ENCODE measurements around the gene SRGN.

SRGN gene

GRCh38 chr10:69056129-69056528 is 31.8 kb upstream of the SRGN start:
- TF ChIP-seq, protein P1, sequence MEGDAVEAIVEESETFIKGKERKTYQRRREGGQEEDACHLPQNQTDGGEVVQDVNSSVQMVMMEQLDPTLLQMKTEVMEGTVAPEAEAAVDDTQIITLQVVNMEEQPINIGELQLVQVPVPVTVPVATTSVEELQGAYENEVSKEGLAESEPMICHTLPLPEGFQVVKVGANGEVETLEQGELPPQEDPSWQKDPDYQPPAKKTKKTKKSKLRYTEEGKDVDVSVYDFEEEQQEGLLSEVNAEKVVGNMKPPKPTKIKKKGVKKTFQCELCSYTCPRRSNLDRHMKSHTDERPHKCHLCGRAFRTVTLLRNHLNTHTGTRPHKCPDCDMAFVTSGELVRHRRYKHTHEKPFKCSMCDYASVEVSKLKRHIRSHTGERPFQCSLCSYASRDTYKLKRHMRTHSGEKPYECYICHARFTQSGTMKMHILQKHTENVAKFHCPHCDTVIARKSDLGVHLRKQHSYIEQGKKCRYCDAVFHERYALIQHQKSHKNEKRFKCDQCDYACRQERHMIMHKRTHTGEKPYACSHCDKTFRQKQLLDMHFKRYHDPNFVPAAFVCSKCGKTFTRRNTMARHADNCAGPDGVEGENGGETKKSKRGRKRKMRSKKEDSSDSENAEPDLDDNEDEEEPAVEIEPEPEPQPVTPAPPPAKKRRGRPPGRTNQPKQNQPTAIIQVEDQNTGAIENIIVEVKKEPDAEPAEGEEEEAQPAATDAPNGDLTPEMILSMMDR (IDR thresholded peaks at IDR 0.05; ENCODE audit: poor library complexity, severe bottlenecking): no peak
- no peak overlapping the region for H3K27ac ChIP-seq (ENCODE audit: poor library complexity, severe bottlenecking)
- H3K36me3 ChIP-seq (ENCODE audit: low read depth): no peaks in the 10 kb centered on the region
- no peaks in the 10 kb centered on the region for H3K27me3 ChIP-seq (ENCODE audit: insufficient read depth, poor library complexity, severe bottlenecking)
- no peaks in the 10 kb centered on the region for H3K9me3 ChIP-seq (ENCODE audit: severe bottlenecking)
- ATAC-seq (ENCODE audit: low read depth) (no peak), DNase-seq (ENCODE audit: low spot score) (no peak)
- peaks cover 13% of the 10 kb centered on the region for H3K4me1 ChIP-seq (ENCODE audit: insufficient read depth, poor library complexity, severe bottlenecking)
- no peak overlapping the region for H3K4me3 ChIP-seq (ENCODE audit: severe bottlenecking)

GRCh38 chr10:69056536-69057260 is 31.2 kb upstream of the SRGN start:
- Histone ChIP-seq H3K27ac (ENCODE audit: poor library complexity, severe bottlenecking) (no peak overlapping the region), H3K4me3 (ENCODE audit: severe bottlenecking) (no peak overlapping the region), H3K4me1 (ENCODE audit: insufficient read depth, poor library complexity, severe bottlenecking) (peaks cover 15% of the 10 kb centered on the region), H3K9me3 (ENCODE audit: severe bottlenecking) (no peaks in the 10 kb centered on the region), H3K27me3 (ENCODE audit: insufficient read depth, poor library complexity, severe bottlenecking) (no peaks in the 10 kb centered on the region), H3K36me3 (ENCODE audit: low read depth) (no peaks in the 10 kb centered on the region)
- TF ChIP-seq, protein P1 (IDR thresholded peaks at IDR 0.05; ENCODE audit: poor library complexity, severe bottlenecking): no peak
- DNase-seq (ENCODE audit: low spot score) (no peak), ATAC-seq (ENCODE audit: low read depth) (no peak)

DNA sequence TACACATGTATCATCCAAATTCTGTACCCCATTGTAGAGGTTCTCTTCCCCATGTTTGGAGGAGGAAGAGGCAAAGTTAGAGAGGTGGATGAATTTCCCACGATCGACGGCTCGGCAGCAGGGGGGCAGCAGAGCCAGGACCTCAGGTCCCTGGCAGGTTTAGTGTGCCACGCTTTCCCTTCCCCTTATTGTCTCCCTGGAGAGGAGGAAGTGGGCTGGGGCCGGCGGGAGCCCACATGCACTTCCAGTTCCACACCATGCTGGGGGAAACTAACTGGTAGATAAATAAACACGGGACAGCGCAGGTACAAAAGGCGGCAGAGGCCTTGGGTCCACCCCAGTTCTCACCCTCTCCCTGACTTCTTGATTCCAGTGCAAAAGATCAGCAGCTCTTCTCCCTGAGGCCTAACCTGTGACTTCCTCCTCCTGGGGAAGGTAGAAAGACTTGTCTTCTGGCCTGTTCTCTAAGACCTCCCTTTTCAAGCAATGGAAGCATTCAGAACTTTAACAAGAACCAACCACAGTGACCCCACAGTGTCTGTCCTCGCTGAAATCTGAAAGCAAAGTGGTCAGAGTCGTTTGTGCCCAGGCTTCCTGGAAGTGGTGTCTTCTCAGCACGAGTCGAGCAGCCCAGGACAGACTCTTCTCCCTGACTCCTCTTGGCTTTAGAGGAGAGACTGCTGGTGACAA is 30.5 kb upstream of the SRGN start:
- Histone ChIP-seq H3K27ac (ENCODE audit: poor library complexity, severe bottlenecking) (no peak overlapping the region), H3K27me3 (ENCODE audit: insufficient read depth, poor library complexity, severe bottlenecking) (no peaks in the 10 kb centered on the region), H3K4me3 (ENCODE audit: severe bottlenecking) (no peak overlapping the region), H3K36me3 (ENCODE audit: low read depth) (no peaks in the 10 kb centered on the region), H3K9me3 (ENCODE audit: severe bottlenecking) (no peaks in the 10 kb centered on the region), H3K4me1 (ENCODE audit: insufficient read depth, poor library complexity, severe bottlenecking) (peaks cover 22% of the 10 kb centered on the region)
- no peak for ATAC-seq (ENCODE audit: low read depth)
- TF ChIP-seq, protein P1 (IDR thresholded peaks at IDR 0.05; ENCODE audit: poor library complexity, severe bottlenecking): no peak
- no peak for DNase-seq (ENCODE audit: low spot score)

- Histone ChIP-seq H3K4me3 (ENCODE audit: severe bottlenecking) (no peak overlapping the region), H3K9me3 (ENCODE audit: severe bottlenecking) (no peaks in the 10 kb centered on the region), H3K36me3 (ENCODE audit: low read depth) (no peaks in the 10 kb centered on the region), H3K4me1 (ENCODE audit: insufficient read depth, poor library complexity, severe bottlenecking) (peaks cover 27% of the 10 kb centered on the region), H3K27ac (ENCODE audit: poor library complexity, severe bottlenecking) (no peak overlapping the region), H3K27me3 (ENCODE audit: insufficient read depth, poor library complexity, severe bottlenecking) (no peaks in the 10 kb centered on the region)
- no peak for ATAC-seq (ENCODE audit: low read depth)
- DNase-seq (ENCODE audit: low spot score): no peak
- TF ChIP-seq, protein P1 (IDR thresholded peaks at IDR 0.05; ENCODE audit: poor library complexity, severe bottlenecking): no peak
These were observed 30.0 kb upstream of the SRGN start for GRCh38 chr10:69057951-69058297.
